Effector CD8-positive, alpha-beta T cell (primary cell): ENCODE measurements around the gene FCER2.
"Not testable (repeated sequence)": the region's sequence is repeated elsewhere in the genome, so short reads cannot be mapped to it uniquely, and the experiment has no call there.

Experiments
- DNase-seq: peaks from one replicate; lab custom pipeline; 2025; lab: John Stamatoyannopoulos, UW
- total RNA-seq, 4 experiments: gene quantifications; one replicate each; lab custom pipeline; 2026; lab: John Stamatoyannopoulos, UW

FCER2 gene
- total RNA-seq: 0 to 0.49 (median 0) reads per million in 4 experiments

GRCh38 chr19:7701654-7702457 is at the start of gene FCER2:
FCER2 (minus strand) TSS chr19:7702131; CDS start chr19:7699760, 2,371 bp downstream.
- DNase-seq: no peak

GRCh38 chr19:7751157-7751783 is 49.3 kb upstream of the FCER2 start:
- DNase-seq: no peak

GRCh38 chr19:7748756-7749155 is 46.8 kb upstream of the FCER2 start:
- no peak for DNase-seq

GRCh38 chr19:7748171-7748570 is 46.2 kb upstream of the FCER2 start:
- DNase-seq: no peak

- no peak for DNase-seq
Observed at GRCh38 chr19:7746903-7747884, 45.3 kb upstream of the FCER2 start, which contains the start of gene CD209. CD209 (minus strand) TSS chr19:7747534; CDS start chr19:7747511, 23 bp downstream.

GRCh38 chr19:7746306-7746705 is 44.4 kb upstream of the FCER2 start:
- not testable (repeated sequence) for DNase-seq

GRCh38 chr19:7744871-7745650 is 43.1 kb upstream of the FCER2 start:
- DNase-seq: no peak

- DNase-seq: no peak
Observed at GRCh38 chr19:7744199-7744786, 42.4 kb upstream of the FCER2 start.

GRCh38 chr19:7743425-7743841 is 41.5 kb upstream of the FCER2 start:
- no peak for DNase-seq

- no peak for DNase-seq
Observed at GRCh38 chr19:7742991-7743390, 41.1 kb upstream of the FCER2 start.

- no peak for DNase-seq
Observed at GRCh38 chr19:7742575-7742974, 40.6 kb upstream of the FCER2 start.

GRCh38 chr19:7740682-7741054 is 38.7 kb upstream of the FCER2 start:
- DNase-seq: no peak

- no peak for DNase-seq
Observed at GRCh38 chr19:7739801-7740681, 38.1 kb upstream of the FCER2 start.

GRCh38 chr19:7739211-7739755 is 37.4 kb upstream of the FCER2 start:
- no peak for DNase-seq

GRCh38 chr19:7738023-7738422 is 36.1 kb upstream of the FCER2 start:
- DNase-seq: no peak

GRCh38 chr19:7737215-7737614 is 35.3 kb upstream of the FCER2 start:
- no peak for DNase-seq

- no peak for DNase-seq
Observed at GRCh38 chr19:7736148-7736547, 34.2 kb upstream of the FCER2 start.

- no peak for DNase-seq
Observed at GRCh38 chr19:7734220-7735203, 32.6 kb upstream of the FCER2 start.
